Mononuclear cell (primary cell): ENCODE data around the gene PRAME. TPM values are rescaled to one million over a fixed set of nuclear protein-coding genes. Genes with fewer than 3 reads are reported as not detected.

Experiments
- H3K27me3 ChIP-seq: 2 replicates; pipeline ENCODE4 v1.6.0; 2011; ENCODE audit warnings: low read length, control low read depth; ENCODE audit not compliant: insufficient read depth
- H3K4me1 ChIP-seq: 2 replicates; pipeline ENCODE4 v1.5.1; 2011; ENCODE audit warnings: mild to moderate bottlenecking, low read length, control low read depth; ENCODE audit not compliant: insufficient read depth
- H3K4me3 ChIP-seq: 2 replicates; pipeline ENCODE4 v1.5.1; 2011; ENCODE audit warnings: mild to moderate bottlenecking, low read length, moderate library complexity
- H3K9me3 ChIP-seq: 2 replicates; pipeline ENCODE4 v1.5.1; 2011; ENCODE audit warnings: low read depth, mild to moderate bottlenecking, control low read depth, low read length
- total RNA-seq: library from RNA; depleted of rRNA; stranded (reverse); fragments of >200 nt; gene quantifications from one replicate; pipeline ENCODE4 v1.2.3, GENCODE V29; 2012

PRAME gene
- total RNA-seq, 1 donor: not detected

DNA sequence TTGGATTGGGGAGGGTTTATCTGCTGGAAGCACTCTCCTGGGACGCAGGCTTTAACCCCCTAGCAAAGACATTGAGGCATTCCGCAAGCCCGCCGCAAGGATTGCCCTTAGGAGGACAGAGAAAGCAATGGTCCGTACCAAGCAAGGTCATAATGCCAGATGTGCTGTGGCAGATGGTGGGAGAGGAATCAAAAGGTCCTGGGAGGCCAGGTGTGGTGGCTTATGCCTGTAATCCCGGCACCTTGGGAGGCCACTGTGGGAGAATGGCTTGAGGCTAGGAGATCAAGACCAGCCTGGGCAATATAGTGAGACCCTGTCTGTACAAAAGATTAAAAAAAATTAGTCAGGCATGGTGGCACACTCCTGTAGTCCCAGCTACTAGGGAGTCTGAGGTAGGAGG lies 12.4 kb upstream of the PRAME start:
- no peaks in the 10 kb centered on the region for H3K9me3 ChIP-seq
- peaks cover 6% of the 10 kb centered on the region for H3K27me3 ChIP-seq
- no peaks in the 10 kb centered on the region for H3K4me1 ChIP-seq
- no peak overlapping the region for H3K4me3 ChIP-seq

DNA sequence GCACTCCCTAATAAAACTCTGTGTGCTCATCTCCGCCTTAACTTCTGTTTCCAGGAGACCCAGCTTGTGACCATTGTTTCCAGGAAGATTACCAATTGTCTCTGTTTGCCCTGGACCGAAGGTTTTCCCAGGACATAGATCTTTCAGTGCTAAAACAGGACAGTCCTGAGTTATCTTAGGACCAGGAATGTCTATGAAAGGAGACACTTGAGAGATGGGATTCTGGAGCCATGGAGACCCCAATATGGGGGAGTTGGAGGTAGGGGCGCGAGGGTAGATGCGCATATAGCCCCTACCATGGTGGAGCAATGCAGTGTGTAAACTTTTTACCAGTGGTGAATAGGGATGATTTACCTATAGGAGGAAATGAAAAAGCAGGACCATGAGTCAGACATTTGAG lies 10.2 kb upstream of the PRAME start:
- H3K9me3 ChIP-seq: no peaks in the 10 kb centered on the region
- H3K4me3 ChIP-seq: no peak overlapping the region
- H3K27me3 ChIP-seq: peaks cover 6% of the 10 kb centered on the region
- H3K4me1 ChIP-seq: no peaks in the 10 kb centered on the region

GRCh38 chr22:22565981-22566380 lies 6.9 kb upstream of the PRAME start:
- Histone ChIP-seq H3K4me1 (no peaks in the 10 kb centered on the region), H3K4me3 (no peak overlapping the region), H3K27me3 (peaks cover 6% of the 10 kb centered on the region)

DNA sequence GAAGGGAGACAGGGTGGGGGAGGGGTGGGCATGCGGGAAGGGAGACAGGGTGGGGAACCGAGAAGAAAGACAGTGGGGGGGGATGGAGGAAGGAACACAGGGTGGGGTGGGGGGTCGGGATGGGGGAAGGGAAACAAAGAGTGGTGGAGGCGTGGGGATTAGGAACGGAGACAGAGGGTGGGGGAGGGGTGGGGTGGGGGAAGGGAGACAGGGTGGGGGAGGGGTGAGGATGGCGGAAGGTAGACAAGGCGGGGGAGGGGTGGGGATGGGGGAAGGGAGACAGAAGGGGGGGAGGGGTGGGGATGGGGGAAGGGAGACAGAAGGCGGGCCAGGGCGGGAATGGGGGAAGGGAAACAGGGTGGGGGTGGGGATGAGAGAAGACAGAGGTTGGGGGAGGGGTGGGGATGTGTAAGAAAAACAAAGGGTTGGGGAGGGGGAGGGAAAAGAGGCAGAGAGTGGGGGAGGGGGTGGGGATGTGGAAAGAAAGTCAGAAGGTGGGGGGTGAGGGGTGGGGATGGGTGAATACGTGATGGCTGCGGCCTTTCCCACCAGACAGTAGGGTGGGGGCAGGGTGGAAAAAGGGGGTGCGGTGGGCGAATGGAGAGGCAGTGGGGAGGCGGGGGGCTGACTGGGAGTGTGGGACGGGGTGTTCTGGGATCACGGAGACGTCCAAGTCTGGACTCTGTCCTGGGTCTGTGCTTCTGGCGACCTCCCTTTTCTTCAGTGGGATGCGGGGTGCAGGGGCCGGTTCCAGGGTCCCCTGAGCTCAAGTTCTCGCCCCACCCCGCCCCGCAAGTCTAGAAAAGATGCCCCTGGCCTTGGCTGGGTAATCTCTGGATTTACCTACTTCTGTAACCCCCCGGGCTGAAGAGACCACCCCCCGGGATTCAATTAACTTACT lies 744 bp downstream of the PRAME start:
- H3K27me3 ChIP-seq: no peaks in the 10 kb centered on the region
- no peak overlapping the region for H3K4me3 ChIP-seq
- no peaks in the 10 kb centered on the region for H3K4me1 ChIP-seq
- H3K9me3 ChIP-seq: no peaks in the 10 kb centered on the region

More at GRCh38 chr22:22565981-22566380, 6.9 kb upstream of the PRAME start:
- H3K9me3 ChIP-seq: no peaks in the 10 kb centered on the region

DNA sequence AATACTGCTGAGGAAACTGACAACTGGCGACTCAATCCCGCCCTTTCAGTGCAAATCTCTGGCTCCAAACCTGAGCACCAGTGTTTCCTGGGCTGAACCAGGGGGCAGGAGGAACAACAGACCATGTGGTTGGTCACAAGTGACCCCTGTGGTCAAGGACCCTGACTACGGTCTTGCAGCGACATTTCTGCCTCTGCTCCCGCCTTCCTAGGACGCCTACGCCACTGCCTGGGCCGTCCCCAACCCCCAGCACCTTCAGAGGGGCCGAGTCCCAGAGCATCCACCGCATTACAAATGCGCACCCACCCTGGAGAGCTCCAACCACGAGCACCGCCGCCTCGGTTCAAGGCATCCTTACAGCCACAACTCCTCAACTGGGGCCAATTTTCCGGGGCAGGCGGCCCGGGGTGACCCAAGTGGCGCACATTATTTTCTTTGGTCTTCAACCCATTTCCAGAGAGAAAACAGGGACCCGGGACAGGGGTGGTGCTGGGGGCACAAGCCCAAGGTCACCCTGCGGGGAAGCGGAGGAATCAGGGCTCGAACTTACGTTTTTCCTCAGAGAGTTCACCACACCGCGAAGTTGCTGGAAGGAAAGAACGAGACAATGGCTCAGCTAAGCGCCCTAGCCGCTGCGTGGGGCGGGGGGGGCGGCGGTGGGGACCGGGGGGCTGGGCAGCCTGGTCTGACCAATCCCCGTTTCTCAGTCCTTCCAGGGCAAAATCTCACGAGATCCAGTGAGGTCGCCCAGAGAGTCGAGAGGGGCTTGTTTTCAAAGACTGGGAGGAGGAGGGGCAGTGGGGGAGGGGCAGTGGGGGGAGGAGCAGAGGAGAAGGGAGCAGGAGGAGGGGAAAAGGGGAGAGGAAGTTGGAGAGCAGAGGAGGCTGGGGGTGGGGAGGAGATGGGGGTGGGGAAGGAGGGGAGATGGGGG lies 1.8 kb downstream of the PRAME start:
- H3K27me3 ChIP-seq: no peaks in the 10 kb centered on the region
- no peaks in the 10 kb centered on the region for H3K9me3 ChIP-seq
- H3K4me1 ChIP-seq: no peaks in the 10 kb centered on the region
- H3K4me3 ChIP-seq: no peak overlapping the region

DNA sequence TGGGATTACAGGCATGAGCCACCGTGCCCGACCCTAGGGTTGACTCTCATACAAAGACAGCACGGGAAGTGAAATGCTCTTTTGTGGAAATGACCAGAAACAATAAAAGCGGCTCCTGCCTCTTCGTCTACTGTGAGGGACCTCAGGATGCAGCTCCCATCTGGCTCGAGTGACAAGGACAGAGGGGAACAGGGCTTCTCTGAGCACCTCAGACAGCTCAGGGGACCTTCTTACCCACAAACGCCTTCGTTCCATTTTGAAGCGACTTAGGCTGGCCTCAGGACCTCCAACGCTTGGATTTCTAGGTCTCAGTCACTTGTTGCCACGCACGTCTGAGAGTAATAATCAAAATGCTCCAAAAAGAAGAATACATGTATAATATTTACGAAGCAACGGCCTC lies 2.5 kb downstream of the PRAME start:
- no peaks in the 10 kb centered on the region for H3K9me3 ChIP-seq
- no peak overlapping the region for H3K4me3 ChIP-seq

GRCh38 chr22:22555596-22555995 lies 3.5 kb downstream of the PRAME start:
- no peaks in the 10 kb centered on the region for H3K27me3 ChIP-seq
- H3K9me3 ChIP-seq: no peaks in the 10 kb centered on the region
- no peaks in the 10 kb centered on the region for H3K4me1 ChIP-seq
- no peak overlapping the region for H3K4me3 ChIP-seq

More for the DNA sequence above, 2.5 kb downstream of the PRAME start:
- Histone ChIP-seq H3K4me1 (no peaks in the 10 kb centered on the region), H3K27me3 (no peaks in the 10 kb centered on the region)

DNA sequence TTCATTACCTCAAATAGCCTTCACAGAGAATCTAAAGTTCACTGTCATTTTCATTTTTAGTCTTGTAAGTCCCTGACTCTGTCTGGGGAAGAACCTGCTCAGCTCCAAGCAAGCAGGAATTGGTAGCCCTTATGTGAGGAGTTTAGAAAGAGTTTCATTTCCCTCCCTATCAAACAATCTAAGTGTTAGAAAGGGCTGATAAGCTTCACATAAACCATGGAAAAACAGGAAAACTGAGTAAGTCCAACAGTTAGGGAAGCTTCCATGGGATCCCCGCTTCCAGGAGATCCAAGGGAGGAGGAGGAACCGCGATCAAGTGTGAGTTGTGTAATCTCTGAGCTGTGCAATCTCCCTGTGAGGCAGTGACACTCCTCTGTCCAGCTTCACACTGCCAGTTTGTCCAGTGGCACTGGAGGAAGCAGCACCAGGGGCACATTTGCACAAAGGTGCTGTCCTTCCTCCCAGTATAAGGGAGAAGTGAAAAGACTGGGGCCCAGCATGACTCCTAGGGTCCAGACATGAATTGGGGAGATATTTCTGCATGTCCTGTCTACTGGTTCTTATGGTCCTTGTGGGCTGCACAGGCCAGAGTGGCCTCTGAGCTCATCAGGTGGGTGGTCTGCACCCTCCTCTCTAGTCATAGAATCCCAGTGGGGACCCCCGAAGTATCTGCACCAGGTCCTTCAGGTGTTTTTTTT lies 4.3 kb downstream of the PRAME start:
- Histone ChIP-seq H3K9me3 (no peaks in the 10 kb centered on the region), H3K27me3 (no peaks in the 10 kb centered on the region), H3K4me1 (no peaks in the 10 kb centered on the region), H3K4me3 (no peak overlapping the region)

- H3K9me3 ChIP-seq: no peaks in the 10 kb centered on the region
- H3K27me3 ChIP-seq: no peaks in the 10 kb centered on the region
- no peaks in the 10 kb centered on the region for H3K4me1 ChIP-seq
- no peak overlapping the region for H3K4me3 ChIP-seq
These were observed 5.1 kb downstream of the PRAME start for GRCh38 chr22:22553735-22554586.

- H3K27me3 ChIP-seq: no peaks in the 10 kb centered on the region
- no peaks in the 10 kb centered on the region for H3K4me1 ChIP-seq
- H3K9me3 ChIP-seq: no peaks in the 10 kb centered on the region
- H3K4me3 ChIP-seq: no peak overlapping the region
These were observed 5.9 kb downstream of the PRAME start for GRCh38 chr22:22553141-22553540.

- Histone ChIP-seq H3K9me3 (no peaks in the 10 kb centered on the region), H3K4me3 (no peak overlapping the region), H3K27me3 (no peaks in the 10 kb centered on the region), H3K4me1 (no peaks in the 10 kb centered on the region)
These were observed 6.4 kb downstream of the PRAME start for GRCh38 chr22:22552630-22553029.

GRCh38 chr22:22550789-22551434 lies 8.2 kb downstream of the PRAME start:
- Histone ChIP-seq H3K27me3 (no peaks in the 10 kb centered on the region), H3K9me3 (no peaks in the 10 kb centered on the region), H3K4me1 (peaks cover 15% of the 10 kb centered on the region), H3K4me3 (no peak overlapping the region)

GRCh38 chr22:22548910-22549309 lies 10.2 kb downstream of the PRAME start:
- no peaks in the 10 kb centered on the region for H3K9me3 ChIP-seq
- peaks cover 21% of the 10 kb centered on the region for H3K4me1 ChIP-seq
- no peak overlapping the region for H3K4me3 ChIP-seq
- no peaks in the 10 kb centered on the region for H3K27me3 ChIP-seq

DNA sequence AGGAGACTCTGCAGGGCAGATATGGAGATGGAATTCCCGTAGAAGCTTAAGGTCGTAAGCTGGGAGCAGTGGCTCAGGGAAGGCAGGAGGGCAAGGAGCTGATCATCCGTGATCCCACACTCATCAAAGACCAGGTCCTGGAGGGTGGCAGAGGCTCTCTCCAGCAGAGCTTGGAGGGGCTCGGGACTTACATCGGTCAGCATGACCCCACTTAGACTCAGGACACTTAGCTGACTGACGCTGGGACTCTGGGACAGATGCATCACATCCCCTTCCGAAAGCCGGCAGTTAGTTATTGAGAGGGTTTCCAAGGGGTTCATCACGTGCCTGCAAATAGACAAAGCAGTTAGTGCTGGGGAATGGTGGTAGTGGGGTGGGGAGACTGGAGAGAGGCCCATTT lies 10.7 kb downstream of the PRAME start:
- Histone ChIP-seq H3K27me3 (no peaks in the 10 kb centered on the region), H3K4me3 (no peak overlapping the region), H3K9me3 (no peaks in the 10 kb centered on the region), H3K4me1 (peaks cover 21% of the 10 kb centered on the region)
